HG03571 (cell line): ENCODE results near the gene ATG16L1.

Source experiments
- ATAC-seq: cut with Tn5 transposase; IDR thresholded peaks from one replicate; pipeline ENCODE4 v1.9.1; 2021; ENCODE audit not compliant: unreplicated experiment

Gene ATG16L1

GRCh38 chr2:233288663-233289062 lies 37.2 kb downstream of the ATG16L1 start:
- ATAC-seq = no peak

- ATAC-seq = no peak
Measured at GRCh38 chr2:233289648-233290047, 38.2 kb downstream of the ATG16L1 start.

GRCh38 chr2:233290051-233290845 lies 38.8 kb downstream of the ATG16L1 start:
- ATAC-seq = no peak

GRCh38 chr2:233295891-233296290 lies 44.4 kb downstream of the ATG16L1 start:
- ATAC-seq = no peak

- ATAC-seq = no peak
Measured at GRCh38 chr2:233297076-233297475, 45.6 kb downstream of the ATG16L1 start.

- no peak for ATAC-seq
Measured at GRCh38 chr2:233300401-233300800, 48.9 kb downstream of the ATG16L1 start.

GRCh38 chr2:233301248-233301647 lies 49.8 kb downstream of the ATG16L1 start:
- ATAC-seq = no peak

- ATAC-seq = no peak
Measured at GRCh38 chr2:233301811-233302210, 50.3 kb downstream of the ATG16L1 start.

- no peak for ATAC-seq
Measured at GRCh38 chr2:233303252-233303651, 51.8 kb downstream of the ATG16L1 start.

- ATAC-seq = no peak
Measured at GRCh38 chr2:233307565-233307964, 56.1 kb downstream of the ATG16L1 start, which contains the start of gene SAG. Gene SAG, plus strand, starts transcription at chr2:233307816. Its CDS starts 1,374 bp downstream, at chr2:233309190.

GRCh38 chr2:233311241-233311926 lies 59.9 kb downstream of the ATG16L1 start:
- no peak for ATAC-seq

GRCh38 chr2:233312874-233313273 lies 61.4 kb downstream of the ATG16L1 start:
- no peak for ATAC-seq

- no peak for ATAC-seq
Measured at GRCh38 chr2:233314180-233314925, 62.9 kb downstream of the ATG16L1 start.

GRCh38 chr2:233317196-233317943 lies 65.9 kb downstream of the ATG16L1 start:
- no peak for ATAC-seq

GRCh38 chr2:233319256-233319655 lies 67.8 kb downstream of the ATG16L1 start:
- ATAC-seq = no peak

- ATAC-seq = no peak
Measured at GRCh38 chr2:233320470-233320869, 69.0 kb downstream of the ATG16L1 start.

GRCh38 chr2:233321166-233321565 lies 69.7 kb downstream of the ATG16L1 start:
- ATAC-seq = no peak

GRCh38 chr2:233323851-233324250 lies 72.4 kb downstream of the ATG16L1 start:
- ATAC-seq = no peak

- no peak for ATAC-seq
Measured at GRCh38 chr2:233325256-233325655, 73.8 kb downstream of the ATG16L1 start.

GRCh38 chr2:233325814-233326213 lies 74.3 kb downstream of the ATG16L1 start:
- ATAC-seq = no peak

GRCh38 chr2:233326500-233326899 lies 75.0 kb downstream of the ATG16L1 start:
- no peak for ATAC-seq
